GM06990 (cell line): ENCODE results near the gene ANKRD42.

Experiments
- DNase-seq: peaks from one replicate; pipeline ENCODE4 v3.0.0-alpha.2; 2011; ENCODE audit not compliant: insufficient read length; ENCODE audit errors: extremely low read depth
- H3K27me3 ChIP-seq: replicated peaks from 2 replicates; pipeline ENCODE4 v1.6.0; 2011; ENCODE audit warnings: low read length; ENCODE audit not compliant: control insufficient read depth, insufficient read depth
- H3K36me3 ChIP-seq: 2 replicates; pipeline ENCODE4 v1.5.1; 2011; ENCODE audit warnings: low read length; ENCODE audit not compliant: control insufficient read depth, insufficient read depth
- H3K4me3 ChIP-seq: replicated peaks from 2 replicates; pipeline ENCODE4 v1.5.1; 2011; ENCODE audit warnings: low read depth, mild to moderate bottlenecking, control low read depth, low read length
- TF ChIP-seq, protein P1 (sequence below): IDR thresholded peaks from 2 replicates; pipeline ENCODE4 v1.5.1; 2011; ENCODE audit warnings: low read length, control low read depth, mild to moderate bottlenecking, inconsistent platforms; ENCODE audit not compliant: insufficient read depth, poor library complexity, severe bottlenecking

Gene ANKRD42

DNA sequence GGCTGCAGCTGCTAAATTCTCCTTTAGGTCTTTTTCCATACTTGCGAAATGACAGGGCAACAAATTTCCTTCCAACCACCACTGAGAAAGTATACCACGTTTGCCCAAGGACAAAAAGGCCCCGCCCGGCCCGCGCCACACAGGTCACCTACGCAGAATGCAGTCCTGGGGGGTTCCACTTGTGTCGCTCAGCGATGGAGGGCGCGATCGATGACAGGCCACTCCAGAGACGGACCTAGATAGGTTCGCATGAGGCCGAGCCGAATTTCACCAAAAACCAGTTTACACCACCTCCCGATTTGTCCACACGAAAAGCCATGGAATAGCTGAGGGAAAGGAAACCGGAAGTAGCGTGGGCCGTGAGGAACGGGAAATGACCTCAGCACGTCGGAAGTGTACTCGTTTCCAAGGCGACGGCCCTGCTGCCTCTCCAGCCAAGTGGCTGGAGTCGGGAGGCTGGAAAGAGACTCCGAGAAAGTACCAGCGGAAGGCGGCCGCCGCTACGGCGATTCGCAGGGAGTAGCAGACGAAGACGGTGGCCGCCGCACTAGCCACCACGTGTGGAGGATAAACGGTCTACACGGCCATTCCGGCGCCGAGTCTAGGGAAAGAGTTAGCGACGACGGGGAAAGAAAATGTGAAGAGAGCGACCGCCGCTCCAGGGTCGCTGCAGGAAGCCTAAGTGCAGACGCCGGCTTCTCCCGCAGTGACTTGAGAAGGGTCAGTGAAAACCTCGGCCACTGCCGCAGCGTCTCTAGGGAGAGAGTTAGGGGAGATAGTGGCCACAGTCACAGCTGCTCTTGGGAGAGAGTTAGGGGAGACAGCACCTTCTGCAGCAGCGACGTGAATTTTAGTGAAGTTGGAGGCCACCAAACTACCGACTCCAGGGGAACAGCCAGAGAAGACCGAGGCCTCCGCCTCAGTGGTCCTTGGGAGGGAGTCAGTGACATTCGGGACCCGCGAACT, at the start of gene ANKRD42:
Gene ANKRD42 (plus strand): TSS at position 398 of the 966 bp plus-strand sequence. CDS start 959 bp downstream, outside the sequence.
- peak within 1 kb of the TSS; percentile 78 for H3K4me3 ChIP-seq
- TF ChIP-seq, protein P1, sequence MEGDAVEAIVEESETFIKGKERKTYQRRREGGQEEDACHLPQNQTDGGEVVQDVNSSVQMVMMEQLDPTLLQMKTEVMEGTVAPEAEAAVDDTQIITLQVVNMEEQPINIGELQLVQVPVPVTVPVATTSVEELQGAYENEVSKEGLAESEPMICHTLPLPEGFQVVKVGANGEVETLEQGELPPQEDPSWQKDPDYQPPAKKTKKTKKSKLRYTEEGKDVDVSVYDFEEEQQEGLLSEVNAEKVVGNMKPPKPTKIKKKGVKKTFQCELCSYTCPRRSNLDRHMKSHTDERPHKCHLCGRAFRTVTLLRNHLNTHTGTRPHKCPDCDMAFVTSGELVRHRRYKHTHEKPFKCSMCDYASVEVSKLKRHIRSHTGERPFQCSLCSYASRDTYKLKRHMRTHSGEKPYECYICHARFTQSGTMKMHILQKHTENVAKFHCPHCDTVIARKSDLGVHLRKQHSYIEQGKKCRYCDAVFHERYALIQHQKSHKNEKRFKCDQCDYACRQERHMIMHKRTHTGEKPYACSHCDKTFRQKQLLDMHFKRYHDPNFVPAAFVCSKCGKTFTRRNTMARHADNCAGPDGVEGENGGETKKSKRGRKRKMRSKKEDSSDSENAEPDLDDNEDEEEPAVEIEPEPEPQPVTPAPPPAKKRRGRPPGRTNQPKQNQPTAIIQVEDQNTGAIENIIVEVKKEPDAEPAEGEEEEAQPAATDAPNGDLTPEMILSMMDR, result no peak
- DNase-seq, result peak; percentile 86
- no peaks in the 10 kb centered on the region for H3K27me3 ChIP-seq
- H3K36me3 ChIP-seq, result no peaks in the 10 kb centered on the region; the same call in none of the 2 replicates

DNA sequence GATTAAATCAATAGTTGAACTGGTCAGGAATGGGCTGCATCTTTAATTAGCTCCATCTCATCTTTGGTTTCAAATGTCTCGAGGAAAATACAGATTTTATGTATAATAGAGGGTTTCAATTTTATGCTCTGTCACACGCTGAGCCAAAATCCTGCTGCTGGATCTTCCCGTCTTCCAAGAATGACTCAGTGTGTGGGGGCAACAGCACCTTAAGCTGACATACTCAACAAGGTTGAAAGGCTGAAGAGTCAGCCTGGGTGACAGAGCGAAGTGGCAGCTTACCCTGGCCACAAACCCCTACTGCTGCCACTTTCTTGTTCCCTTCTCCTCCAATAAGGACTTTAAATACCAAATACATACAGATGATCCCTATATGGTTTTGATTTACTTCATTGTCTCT, 45.6 kb upstream of the ANKRD42 start:
- no peaks in the 10 kb centered on the region for H3K27me3 ChIP-seq
- TF ChIP-seq, protein P1, result no peak
- H3K4me3 ChIP-seq, result no peak overlapping the region
- H3K36me3 ChIP-seq, result no peaks in the 10 kb centered on the region
- no peak for DNase-seq

DNA sequence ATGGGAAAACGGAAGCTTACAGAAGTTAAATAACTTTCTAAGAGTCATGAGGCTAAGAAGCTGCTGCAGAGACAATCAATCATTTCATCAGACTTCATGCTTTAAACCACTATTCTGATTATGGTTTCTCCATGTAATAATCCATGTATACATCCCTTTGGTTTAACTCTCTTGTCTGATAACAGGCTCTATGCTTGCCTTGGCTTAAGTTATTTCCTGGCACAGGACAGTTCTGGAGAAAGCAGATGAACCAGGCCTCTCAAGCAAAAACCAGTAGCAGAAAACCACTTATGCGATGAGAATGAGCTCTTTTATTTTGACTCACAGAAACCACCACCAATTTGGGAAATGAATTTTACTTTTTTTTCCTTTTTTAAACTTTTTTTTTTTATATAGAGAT, 43.1 kb upstream of the ANKRD42 start:
- H3K36me3 ChIP-seq, result no peaks in the 10 kb centered on the region
- H3K4me3 ChIP-seq, result no peak overlapping the region
- DNase-seq, result no peak
- no peaks in the 10 kb centered on the region for H3K27me3 ChIP-seq
- TF ChIP-seq, protein P1, result no peak

DNA sequence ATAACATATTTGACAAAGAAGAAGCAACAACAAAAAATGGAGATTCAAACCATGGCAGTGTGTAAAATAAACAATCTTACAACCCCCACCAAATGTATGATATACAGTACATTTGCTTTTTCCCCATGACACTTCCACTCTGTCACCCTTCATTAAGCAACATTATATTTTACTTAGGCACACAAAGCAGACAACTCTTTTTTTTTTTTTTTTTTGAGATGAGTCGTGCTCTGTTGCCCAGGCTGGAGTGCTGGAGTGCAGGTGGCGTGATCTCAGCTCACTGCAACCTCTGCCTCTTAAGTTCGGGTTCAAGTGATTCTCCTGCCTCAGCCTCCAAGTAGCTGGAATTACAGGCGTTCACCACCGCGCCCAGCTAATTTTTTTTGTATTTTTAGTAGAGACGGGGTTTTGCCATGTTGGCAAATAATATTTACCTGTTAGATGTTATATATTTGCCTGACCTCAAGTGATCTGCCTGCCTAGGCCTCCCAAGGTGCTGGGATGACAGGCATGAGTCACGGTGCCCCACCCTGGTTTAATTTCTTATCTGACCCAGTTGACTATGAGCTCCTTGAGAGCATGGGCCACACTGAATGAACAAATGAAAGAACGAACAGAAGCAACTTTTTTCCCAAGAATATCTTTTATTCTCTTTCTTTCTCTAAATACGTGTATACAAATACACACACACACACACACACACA, 42.1 kb upstream of the ANKRD42 start:
- DNase-seq, result no peak
- Histone ChIP-seq H3K4me3 (no peak overlapping the region), H3K36me3 (no peaks in the 10 kb centered on the region), H3K27me3 (no peaks in the 10 kb centered on the region)
- TF ChIP-seq, protein P1, result no peak

DNA sequence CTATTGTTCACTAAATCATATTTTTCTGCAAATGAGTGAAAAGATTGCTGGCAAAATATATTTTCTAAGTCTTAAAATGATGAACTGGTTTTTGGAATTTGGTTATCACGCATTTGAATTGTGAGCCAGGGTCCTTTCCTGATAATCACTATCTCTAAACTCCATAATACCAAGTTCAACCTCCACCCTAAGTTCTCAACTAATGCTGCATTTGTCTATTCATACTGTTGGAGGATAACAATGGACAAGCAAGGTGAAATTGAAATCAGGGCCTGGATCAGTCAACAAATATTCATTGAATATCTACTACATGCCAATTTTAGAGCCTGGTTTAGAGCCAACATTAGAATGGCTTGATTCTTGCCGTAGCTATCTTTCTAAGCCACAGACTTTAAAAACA, 41.2 kb upstream of the ANKRD42 start:
- Histone ChIP-seq H3K36me3 (no peaks in the 10 kb centered on the region), H3K4me3 (no peak overlapping the region), H3K27me3 (no peaks in the 10 kb centered on the region)
- TF ChIP-seq, protein P1, result no peak
- DNase-seq, result no peak
